GM18511 (cell line): ENCODE results near the gene ZNRF2.
"Not testable (repeated sequence)": the region's sequence is repeated elsewhere in the genome, so short reads cannot be mapped to it uniquely, and the experiment has no call there.

Experiments used
- ATAC-seq: cut with Tn5 transposase; IDR thresholded peaks from one replicate; pipeline ENCODE4 v1.9.1; 2021; ENCODE audit warnings: mild to moderate bottlenecking, moderate library complexity; ENCODE audit not compliant: unreplicated experiment

The ZNRF2 gene

DNA sequence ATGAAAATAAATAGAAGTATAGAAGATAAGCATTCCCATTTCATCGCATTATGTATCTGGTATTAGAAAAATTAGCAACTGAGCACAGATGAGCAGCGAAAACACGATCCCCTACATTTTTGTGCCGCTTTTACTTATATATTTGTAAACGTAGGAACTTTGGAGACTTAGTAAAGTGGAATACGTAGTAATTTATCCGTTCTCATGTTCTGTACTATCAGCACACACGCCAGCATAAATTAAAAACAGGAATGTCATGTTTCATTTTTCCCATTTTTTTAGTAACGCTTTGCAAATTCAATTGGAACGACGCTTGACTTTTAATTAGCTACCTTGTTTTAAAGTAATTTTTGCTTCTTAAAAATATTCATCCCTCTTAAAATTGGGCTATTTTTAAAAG lies 2.4 kb downstream of the ZNRF2 start:
- no peak for ATAC-seq

GRCh38 chr7:30287625-30288024 lies 3.2 kb downstream of the ZNRF2 start:
- not testable (repeated sequence) for ATAC-seq

- not testable (repeated sequence) for ATAC-seq
These were observed 5.2 kb downstream of the ZNRF2 start for GRCh38 chr7:30289634-30290033.

GRCh38 chr7:30290317-30290716 lies 5.9 kb downstream of the ZNRF2 start:
- not testable (repeated sequence) for ATAC-seq

DNA sequence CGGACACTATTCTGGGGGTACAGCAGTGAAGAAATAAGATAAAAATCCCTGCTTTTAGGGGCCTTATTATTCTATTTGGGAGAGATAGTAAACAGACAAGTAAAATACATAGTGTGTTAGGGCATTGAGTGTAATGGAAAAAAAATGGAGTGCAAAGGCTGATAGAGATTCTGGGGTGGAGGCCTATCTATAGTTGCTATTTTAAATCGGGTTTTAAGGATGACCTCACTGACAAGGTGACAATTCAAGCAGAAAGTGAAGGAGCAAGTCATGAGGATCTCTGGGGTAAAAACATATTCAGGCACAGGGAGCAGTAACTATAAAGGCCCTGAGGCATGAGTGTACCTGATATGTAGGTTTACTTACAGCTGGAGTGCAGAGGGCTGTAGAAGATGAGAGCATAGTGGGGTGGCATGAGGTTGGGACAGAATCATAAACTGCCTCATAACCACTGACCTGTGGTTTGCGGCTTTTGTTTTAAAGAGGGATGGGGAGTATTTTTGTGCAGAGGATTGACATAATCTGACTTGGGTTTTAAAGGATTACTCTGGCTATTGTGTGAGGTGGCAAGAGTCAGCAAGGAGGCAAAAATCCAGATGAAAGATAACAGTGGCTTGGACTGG lies 8.1 kb downstream of the ZNRF2 start:
- ATAC-seq, result not testable (repeated sequence)

GRCh38 chr7:30296304-30296703 lies 11.9 kb downstream of the ZNRF2 start:
- not testable (repeated sequence) for ATAC-seq

DNA sequence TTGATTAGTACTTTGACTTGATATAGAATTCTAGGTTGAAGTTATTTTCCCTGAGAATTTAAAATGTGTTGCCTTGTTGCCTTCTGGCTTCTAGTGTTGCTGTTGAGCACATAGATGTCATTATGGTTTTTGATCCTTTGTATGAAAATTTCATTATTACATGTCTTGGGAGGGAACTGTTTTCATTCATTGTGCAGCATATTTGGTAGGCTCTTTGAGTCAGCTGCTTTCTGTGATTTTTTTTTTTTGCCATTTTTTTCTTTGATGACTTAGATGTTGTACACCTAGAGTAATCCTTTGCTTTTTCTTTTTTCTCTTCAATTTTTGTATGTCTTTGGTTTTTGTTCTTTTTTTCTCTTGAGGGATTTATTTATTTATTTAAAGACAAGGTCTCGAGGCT lies 13.1 kb downstream of the ZNRF2 start:
- ATAC-seq, result not testable (repeated sequence)

GRCh38 chr7:30298409-30298808 lies 14.0 kb downstream of the ZNRF2 start:
- ATAC-seq, result not testable (repeated sequence)

GRCh38 chr7:30301751-30302150 lies 17.4 kb downstream of the ZNRF2 start:
- no peak for ATAC-seq

DNA sequence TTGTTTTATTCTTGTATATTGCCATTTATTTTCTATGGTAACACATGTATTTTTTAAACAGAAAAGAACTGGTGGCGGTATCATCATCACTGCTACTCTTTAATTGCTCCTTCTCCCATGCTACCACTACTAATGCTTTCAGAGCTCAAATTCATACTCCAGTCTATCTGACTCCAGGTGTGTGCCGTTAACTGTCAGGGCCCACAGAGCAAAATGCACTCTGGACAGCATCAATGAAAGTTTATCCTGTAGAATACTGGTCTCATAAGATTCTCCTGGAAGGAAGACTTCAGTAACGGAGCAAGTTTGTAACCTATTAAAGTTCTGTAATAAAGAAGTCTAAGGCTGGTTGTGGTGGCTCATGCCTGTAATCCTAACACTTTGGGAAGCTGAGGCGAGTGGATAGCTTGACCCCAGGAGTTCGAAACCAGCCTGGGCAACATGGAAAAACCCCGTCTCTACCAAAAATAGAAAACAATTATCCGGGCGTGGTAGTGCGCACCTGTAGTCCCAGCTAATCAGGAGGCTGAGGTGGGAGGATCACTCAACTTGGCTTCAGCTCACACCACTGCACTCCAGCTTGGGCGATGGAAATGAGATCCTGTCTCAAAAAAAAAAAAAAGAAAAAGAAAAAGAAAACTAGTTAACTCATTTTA lies 18.4 kb downstream of the ZNRF2 start:
- ATAC-seq, result peak; percentile 13

GRCh38 chr7:30303312-30304039 lies 19.1 kb downstream of the ZNRF2 start:
- ATAC-seq, result peak; percentile 88

DNA sequence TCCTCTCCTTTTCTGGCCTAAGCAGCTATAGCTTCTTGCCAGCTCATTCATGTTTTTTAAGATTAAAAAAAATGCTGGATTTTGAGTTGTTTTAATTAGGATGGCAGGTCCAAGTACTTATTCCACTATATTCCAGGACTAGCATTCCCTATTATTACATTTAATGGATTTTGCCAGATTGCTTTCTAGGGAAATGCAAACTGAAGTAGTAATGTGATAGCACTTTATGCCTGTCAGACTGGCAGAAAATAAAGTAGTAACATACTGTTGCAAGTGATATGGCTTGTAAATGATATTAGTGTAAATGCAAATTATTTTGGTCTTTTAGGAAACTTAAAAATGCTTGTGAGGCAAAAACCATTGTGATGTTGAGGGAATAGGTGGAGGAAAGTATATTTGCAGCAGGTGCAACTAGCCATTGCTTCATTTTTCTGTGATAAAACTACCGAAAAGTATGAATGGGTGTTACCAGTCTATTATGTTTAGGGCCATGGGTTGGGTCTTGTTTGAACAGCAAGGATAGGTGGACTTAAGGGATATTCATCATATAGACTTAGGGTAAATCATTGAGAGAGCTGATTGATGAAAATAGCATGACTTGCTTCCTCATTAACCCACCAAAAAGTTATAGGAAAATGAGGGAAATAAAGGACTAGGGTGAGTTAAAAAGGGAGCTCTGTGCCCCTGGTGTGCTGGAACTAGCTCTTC lies 19.9 kb downstream of the ZNRF2 start:
- ATAC-seq, result no peak

- no peak for ATAC-seq
These were observed 22.6 kb downstream of the ZNRF2 start for GRCh38 chr7:30306976-30307375.

GRCh38 chr7:30308389-30308788 lies 24.0 kb downstream of the ZNRF2 start:
- ATAC-seq, result no peak

GRCh38 chr7:30309302-30309701 lies 24.9 kb downstream of the ZNRF2 start:
- no peak for ATAC-seq

DNA sequence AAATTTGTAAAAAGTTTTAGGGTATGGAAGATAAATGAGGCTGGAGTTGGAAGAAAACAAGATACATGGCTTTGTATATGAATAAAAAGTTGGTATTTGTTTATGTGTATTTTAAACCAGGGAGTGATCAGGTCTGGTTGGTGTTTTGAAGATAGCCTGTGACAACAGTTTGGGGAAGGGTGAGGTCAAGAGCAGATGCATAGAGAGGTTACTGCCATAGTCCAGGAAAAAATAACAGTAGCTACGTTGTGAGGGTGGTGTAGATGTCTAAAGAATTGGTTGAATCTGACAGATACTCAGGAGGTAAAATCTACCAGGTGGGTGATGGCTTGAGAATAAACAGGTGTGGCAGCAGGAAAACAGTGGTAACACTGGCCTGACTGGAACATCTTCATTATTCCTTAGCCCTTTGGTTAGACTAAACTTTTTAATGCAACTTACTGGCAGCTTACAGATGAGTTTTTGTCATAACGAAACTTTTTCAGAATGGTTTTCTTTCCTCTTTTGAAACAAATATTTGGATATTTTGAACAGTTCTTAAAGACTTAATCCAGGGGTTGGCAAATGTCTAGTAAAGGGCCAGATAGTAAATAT lies 25.5 kb downstream of the ZNRF2 start:
- ATAC-seq, result no peak

DNA sequence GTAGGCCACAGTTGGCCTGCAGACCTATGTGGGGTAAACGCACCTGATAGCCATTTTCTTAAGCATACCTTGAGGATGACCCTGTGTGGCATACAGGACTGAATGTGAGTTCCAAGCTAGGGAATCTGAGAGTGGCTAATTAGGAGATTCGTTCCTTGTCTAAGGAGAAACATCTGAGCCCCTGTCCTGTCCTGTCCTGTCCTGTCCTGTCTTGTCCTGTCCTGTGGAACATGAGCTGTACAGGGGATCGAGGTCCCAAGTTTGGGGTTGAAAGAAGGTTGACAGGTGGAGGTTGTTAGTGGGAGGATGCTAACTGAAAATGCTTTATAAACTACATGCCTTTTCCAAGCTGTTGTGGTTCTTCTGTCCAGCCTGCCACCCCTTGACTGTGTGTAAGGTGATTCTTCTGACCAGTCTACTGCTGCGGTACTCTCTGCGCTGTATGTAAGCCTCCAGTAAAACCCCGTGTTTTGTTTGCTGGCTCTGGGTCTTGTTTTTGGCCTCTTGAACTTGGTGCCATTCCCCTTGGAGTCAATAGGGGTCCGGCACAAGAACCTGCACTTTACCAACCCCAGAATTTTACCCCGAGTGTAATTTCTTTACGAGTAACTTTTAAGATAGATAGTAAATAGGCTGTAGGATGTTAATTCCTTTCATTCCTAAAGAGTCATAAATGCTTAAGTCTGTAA lies 26.4 kb downstream of the ZNRF2 start:
- ATAC-seq, result no peak

GRCh38 chr7:30312178-30312577 lies 27.8 kb downstream of the ZNRF2 start:
- ATAC-seq, result no peak

- ATAC-seq, result no peak
These were observed 29.0 kb downstream of the ZNRF2 start for GRCh38 chr7:30313348-30313747.

GRCh38 chr7:30313793-30314192 lies 29.4 kb downstream of the ZNRF2 start:
- no peak for ATAC-seq
